ENCODE results near the gene LRRC71. TPM values are rescaled to one million over a fixed set of nuclear protein-coding genes. Genes with fewer than 3 reads are reported as not detected.

Gene LRRC71
- total RNA-seq, 4 donors from 2014 or later, result 1.2 TPM; not detected in 3

- in situ Hi-C loops (cut with MboI; ENCODE audit: low pct_ligation_motif_present in 1 of 4, low pct_unique_long_range_greater_than_20kb in 1 of 4, low sequenced_read_pairs in 3 of 4) (no loop called here), intact Hi-C loops (cut with DNase I; ENCODE audit: low total_unique reads) (no loop called here)
- Histone ChIP-seq H3K27me3 (no peaks in the 10 kb centered on the region), H3K4me3 (no peak overlapping the region), H3K36me3 (peaks cover 0 to 66% (median 20%) of the 10 kb centered on the region in 4 donors), H3K9me3 (no peaks in the 10 kb centered on the region), H3K4me1 (no peaks in the 10 kb centered on the region), H3K27ac (no peak overlapping the region)
- no peak for DNase-seq
- WGBS, 2 donors (ENCODE audit: low coverage in 1 of 2), result 83 to 84% methylated on average over 3 of the region's 3 CpGs
- TF ChIP-seq EP300 (IDR thresholded peaks at IDR 0.05; ENCODE audit: low read depth) (no peak), POLR2A (IDR thresholded peaks at IDR 0.05) (no peak), CTCF (IDR thresholded peaks at IDR 0.05) (no peak), POLR2AphosphoS5 (IDR thresholded peaks at IDR 0.05) (no peak)
These were observed 37.2 kb downstream of the LRRC71 start for GRCh38 chr1:156957634-156958033.

GRCh38 chr1:156958247-156958714, 37.8 kb downstream of the LRRC71 start:
- no peak overlapping the region for H3K4me3 ChIP-seq
- in situ Hi-C loops (cut with MboI; ENCODE audit: low pct_ligation_motif_present in 1 of 4, low pct_unique_long_range_greater_than_20kb in 1 of 4, low sequenced_read_pairs in 3 of 4) (no loop called here), intact Hi-C loops (cut with DNase I; ENCODE audit: low total_unique reads) (no loop called here)
- peaks cover 0 to 62% (median 20%) of the 10 kb centered on the region in 4 donors for H3K36me3 ChIP-seq
- DNase-seq, result no peak
- no peaks in the 10 kb centered on the region for H3K27me3 ChIP-seq
- no peak overlapping the region for H3K27ac ChIP-seq
- 63 to 100% methylated on average over 1 to 2 of the region's 2 CpGs for WGBS, 2 donors (ENCODE audit: low coverage in 1 of 2)
- TF ChIP-seq POLR2AphosphoS5 (IDR thresholded peaks at IDR 0.05) (no peak), CTCF (IDR thresholded peaks at IDR 0.05) (no peak), EP300 (IDR thresholded peaks at IDR 0.05; ENCODE audit: low read depth) (no peak), POLR2A (IDR thresholded peaks at IDR 0.05) (no peak)
- no peaks in the 10 kb centered on the region for H3K9me3 ChIP-seq
- H3K4me1 ChIP-seq, result no peaks in the 10 kb centered on the region

GRCh38 chr1:156959414-156959813, 39.0 kb downstream of the LRRC71 start:
- Histone ChIP-seq H3K36me3 (peaks cover 0 to 61% (median 20%) of the 10 kb centered on the region in 4 donors), H3K27ac (no peak overlapping the region), H3K4me3 (no peak overlapping the region), H3K9me3 (no peaks in the 10 kb centered on the region), H3K4me1 (no peaks in the 10 kb centered on the region), H3K27me3 (no peaks in the 10 kb centered on the region)
- in situ Hi-C loops (cut with MboI; ENCODE audit: low pct_ligation_motif_present in 1 of 4, low pct_unique_long_range_greater_than_20kb in 1 of 4, low sequenced_read_pairs in 3 of 4) (no loop called here), intact Hi-C loops (cut with DNase I; ENCODE audit: low total_unique reads) (no loop called here)
- no peak for TF ChIP-seq CTCF (IDR thresholded peaks at IDR 0.05)
- TF ChIP-seq POLR2AphosphoS5 (IDR thresholded peaks at IDR 0.05), result no peak
- TF ChIP-seq POLR2A (IDR thresholded peaks at IDR 0.05), result no peak
- DNase-seq, result no peak
- 81% methylated on average over 2 of the region's 2 CpGs; no CpG with 5 or more reads in 1 of the 2 donors for WGBS, 2 donors (ENCODE audit: low coverage in 1 of 2)

GRCh38 chr1:156959925-156960324, 39.5 kb downstream of the LRRC71 start:
- H3K4me3 ChIP-seq, result no peak overlapping the region
- WGBS, 2 donors (ENCODE audit: low coverage in 1 of 2), result 80 to 93% methylated on average over 1 to 6 of the region's 6 CpGs
- no peak for DNase-seq
- peaks cover 0 to 56% (median 20%) of the 10 kb centered on the region in 4 donors for H3K36me3 ChIP-seq
- H3K9me3 ChIP-seq, result no peaks in the 10 kb centered on the region
- H3K27ac ChIP-seq, result no peak overlapping the region
- intact Hi-C loops (cut with DNase I; ENCODE audit: low total_unique reads), result no loop called here
- TF ChIP-seq CTCF (IDR thresholded peaks at IDR 0.05) (no peak), POLR2A (IDR thresholded peaks at IDR 0.05) (no peak), POLR2AphosphoS5 (IDR thresholded peaks at IDR 0.05) (no peak), EP300 (IDR thresholded peaks at IDR 0.05; ENCODE audit: low read depth) (no peak)
- in situ Hi-C loops (cut with MboI; ENCODE audit: low pct_ligation_motif_present in 1 of 4, low pct_unique_long_range_greater_than_20kb in 1 of 4, low sequenced_read_pairs in 3 of 4), result no loop called here
- no peaks in the 10 kb centered on the region for H3K27me3 ChIP-seq
- no peaks in the 10 kb centered on the region for H3K4me1 ChIP-seq
